H1 (cell line): ENCODE measurements around the gene SLCO4A1. TPM values are rescaled to one million over a fixed set of nuclear protein-coding genes. Genes with fewer than 3 reads are reported as not detected.

Source experiments
- CTCF ChIA-PET: fragments of 300-600 bp; sonication (Branson Sonifier 250); formaldehyde crosslinking; loops from one replicate; lab custom pipeline; 2021; ENCODE audit not compliant: partially characterized antibody; lab: Charles Lee
- POLR2A ChIA-PET: fragments of 300-600 bp; sonication (Branson Sonifier 250); formaldehyde crosslinking; loops from one replicate; lab custom pipeline; 2021; ENCODE audit warnings: inconsistent platforms; ENCODE audit not compliant: partially characterized antibody; lab: Charles Lee
- DNase-seq, 2 experiments: peaks; one replicate each; pipeline versions ENCODE4 v3.0.0 to v3.0.0-alpha.2; 2010 to 2022; ENCODE audit warnings: low spot score in 2 of 2, low read depth in 1 of 2, mixed read lengths in 1 of 2
- FAIRE-seq: peaks from 2 replicates; lab custom pipeline; 2011; peaks lifted over from hg19 to GRCh38; lab: Jason Lieb, UNC
- H2AFZ ChIP-seq: 2 replicates; pipeline ENCODE4 v1.8.1; 2012; ENCODE audit warnings: low read length, inconsistent platforms
- H2AK5ac ChIP-seq: 2 replicates; pipeline ENCODE4 v1.6.1; 2013; ENCODE audit warnings: low read depth, low read length
- H2BK120ac ChIP-seq: replicated peaks from 2 replicates; pipeline ENCODE3; 2013; ENCODE audit warnings: low read depth, low read length, inconsistent platforms
- H2BK12ac ChIP-seq: 2 replicates; pipeline ENCODE4 v1.6.1; 2013; ENCODE audit warnings: low read depth, low read length
- H2BK15ac ChIP-seq: 2 replicates; pipeline ENCODE4 v1.6.1; 2013; ENCODE audit warnings: low read length
- H2BK20ac ChIP-seq: 2 replicates; pipeline ENCODE4 v1.6.1; 2013; ENCODE audit warnings: low read length
- H2BK5ac ChIP-seq: 2 replicates; pipeline ENCODE4 v1.6.1; 2013; ENCODE audit warnings: low read depth, low read length
- H3K14ac ChIP-seq: 2 replicates; pipeline ENCODE4 v1.6.1; 2013; ENCODE audit warnings: inconsistent platforms; ENCODE audit not compliant: insufficient read length
- H3K18ac ChIP-seq: 2 replicates; pipeline ENCODE4 v1.6.1; 2013; ENCODE audit warnings: low read length; ENCODE audit errors: extremely low read depth
- H3K23ac ChIP-seq: 2 replicates; pipeline ENCODE4 v1.6.1; 2013; ENCODE audit warnings: inconsistent platforms; ENCODE audit not compliant: insufficient read length
- H3K23me2 ChIP-seq: 2 replicates; pipeline ENCODE4 v1.6.1; 2013; ENCODE audit warnings: low read depth, low read length
- H3K27ac ChIP-seq: 2 replicates; pipeline ENCODE4 v1.6.1; 2011; ENCODE audit warnings: low read depth, low read length, inconsistent platforms
- H3K27me3 ChIP-seq, 4 experiments: replicated peaks in 1 of 4; 1 replicate in 1 of 4; 2 replicates in 3 of 4; pipeline versions ENCODE4 v1.6.1 to v1.8.1; 2011 to 2013; ENCODE audit warnings: low read length in 3 of 4, mild to moderate bottlenecking in 3 of 4, inconsistent platforms in 2 of 4, mixed read lengths in 2 of 4, moderate library complexity in 1 of 4; ENCODE audit not compliant: control insufficient read depth in 3 of 4, insufficient read depth in 3 of 4; ENCODE audit errors: extremely low read depth in 1 of 4
- H3K36me3 ChIP-seq, 4 experiments: 2 replicates each; pipeline versions ENCODE4 v1.6.1 to v1.8.1; 2011 to 2013; ENCODE audit warnings: mild to moderate bottlenecking in 4 of 4, low read length in 3 of 4, moderate library complexity in 2 of 4, control low read depth in 1 of 4, inconsistent platforms in 1 of 4; ENCODE audit not compliant: insufficient read depth in 4 of 4, control insufficient read depth in 2 of 4
- H3K4ac ChIP-seq: replicated peaks from 2 replicates; pipeline ENCODE3; 2013; ENCODE audit warnings: low read length, low read depth, mixed read lengths, inconsistent platforms; ENCODE audit not compliant: insufficient read length
- H3K4me1 ChIP-seq, 4 experiments: replicated peaks in 1 of 4; 1 replicate in 1 of 4; 2 replicates in 3 of 4; pipeline versions ENCODE4 v1.6.1 to v1.8.1; 2011 to 2013; ENCODE audit warnings: low read length in 3 of 4, inconsistent platforms in 2 of 4, mixed read lengths in 1 of 4; ENCODE audit not compliant: insufficient read depth in 4 of 4, control insufficient read depth in 3 of 4
- H3K4me2 ChIP-seq, 2 experiments: 2 replicates each; pipeline versions ENCODE4 v1.6.1 to v1.8.1; 2011 to 2013; ENCODE audit warnings: low read depth in 2 of 2, low read length in 2 of 2, control low read depth in 1 of 2, inconsistent platforms in 1 of 2, mild to moderate bottlenecking in 1 of 2; ENCODE audit not compliant: insufficient read depth in 1 of 2
- H3K4me3 ChIP-seq, 4 experiments: fragments of 200-600, 300-600 bp in 1 of 4; sonication (generic), shearing (Covaris generic), sonication (Bioruptor Twin) in 1 of 4; 2 replicates each; pipeline versions ENCODE4 v1.5.1 to v1.8.1; 2011 to 2016; ENCODE audit warnings: low read length in 4 of 4, low read depth in 3 of 4, control low read depth in 2 of 4, inconsistent platforms in 2 of 4, mild to moderate bottlenecking in 2 of 4, mixed read lengths in 1 of 4, moderate library complexity in 1 of 4; ENCODE audit not compliant: insufficient read depth in 2 of 4; ENCODE audit errors: extremely low read depth in 1 of 4
- H3K56ac ChIP-seq: replicated peaks from 2 replicates; pipeline ENCODE3; 2013; ENCODE audit warnings: low read depth, mild to moderate bottlenecking, mixed read lengths, low read length, inconsistent platforms; ENCODE audit not compliant: insufficient read length
- H3K79me1 ChIP-seq: 2 replicates; pipeline ENCODE4 v1.6.1; 2013; ENCODE audit warnings: low read depth, low read length, control low read depth
- H3K79me2 ChIP-seq, 2 experiments: 2 replicates each; pipeline versions ENCODE4 v1.6.1 to v1.8.1; 2012 to 2013; ENCODE audit warnings: low read length in 2 of 2, mild to moderate bottlenecking in 2 of 2, inconsistent platforms in 1 of 2; ENCODE audit not compliant: insufficient read depth in 2 of 2, control insufficient read depth in 1 of 2
- H3K9ac ChIP-seq, 4 experiments: replicated peaks in 1 of 4; 1 replicate in 1 of 4; 2 replicates in 3 of 4; pipeline versions ENCODE4 v1.6.1 to v1.8.1; 2011 to 2013; ENCODE audit warnings: low read depth in 3 of 4, low read length in 3 of 4, control low read depth in 2 of 4, mild to moderate bottlenecking in 2 of 4, moderate library complexity in 2 of 4, inconsistent platforms in 1 of 4; ENCODE audit errors: extremely low read depth in 1 of 4
- H3K9me3 ChIP-seq, 2 experiments: 2 replicates each; pipeline versions ENCODE4 v1.6.1 to v1.8.1; 2012 to 2013; ENCODE audit warnings: mild to moderate bottlenecking in 2 of 2, moderate library complexity in 2 of 2, control low read depth in 1 of 2, inconsistent platforms in 1 of 2, low read depth in 1 of 2, low read length in 1 of 2, mixed read lengths in 1 of 2; ENCODE audit not compliant: insufficient read depth in 2 of 2
- H4K20me1 ChIP-seq, 2 experiments: replicated peaks in 1 of 2; 2 replicates each; pipeline versions ENCODE3 to v1.8.1; 2011 to 2013; ENCODE audit warnings: inconsistent platforms in 2 of 2, low read length in 2 of 2, mild to moderate bottlenecking in 1 of 2; ENCODE audit not compliant: insufficient read depth in 2 of 2, control insufficient read depth in 1 of 2
- H4K5ac ChIP-seq: 2 replicates; pipeline ENCODE4 v1.6.1; 2013; ENCODE audit warnings: low read length, low read depth, mixed read lengths, inconsistent platforms; ENCODE audit not compliant: insufficient read length
- H4K8ac ChIP-seq: 2 replicates; pipeline ENCODE4 v1.8.0; 2013; ENCODE audit warnings: mild to moderate bottlenecking, moderate library complexity, low read length, inconsistent platforms; ENCODE audit not compliant: insufficient read depth; ENCODE audit errors: extremely low read depth
- H4K91ac ChIP-seq: replicated peaks from 2 replicates; pipeline ENCODE3; 2013; ENCODE audit warnings: low read length, mixed read lengths, inconsistent platforms; ENCODE audit not compliant: insufficient read length
- BACH1 ChIP-seq: IDR thresholded peaks from 2 replicates; pipeline ENCODE4 v1.6.1; 2012; ENCODE audit warnings: low read length, improper control_type of control experiment
- CHD1 ChIP-seq: IDR thresholded peaks from 2 replicates; pipeline ENCODE4 v1.6.1; 2012; ENCODE audit warnings: low read depth, low read length, improper control_type of control experiment
- CREB1 ChIP-seq: IDR thresholded peaks from 2 replicates; pipeline ENCODE4 v1.6.1; 2012; ENCODE audit warnings: inconsistent platforms
- CTCF ChIP-seq, 3 experiments: IDR thresholded peaks; 1 replicate in 2 of 3; 2 replicates in 1 of 3; pipeline versions ENCODE4 v1.5.1 to v1.6.1; 2011; ENCODE audit warnings: low read length in 3 of 3, mild to moderate bottlenecking in 3 of 3, inconsistent platforms in 2 of 3, low read depth in 1 of 3, moderate library complexity in 1 of 3; ENCODE audit not compliant: insufficient read depth in 1 of 3; ENCODE audit errors: control extremely low read depth in 1 of 3
- GTF2F1 ChIP-seq: IDR thresholded peaks from 2 replicates; pipeline ENCODE4 v1.6.1; 2012; ENCODE audit warnings: low read depth, low read length, improper control_type of control experiment, borderline replicate concordance
- KDM1A ChIP-seq: fragments of 200-600, 300-600 bp; sonication (generic); IDR thresholded peaks from 2 replicates; pipeline ENCODE4 v1.7.1; 2016; ENCODE audit warnings: mild to moderate bottlenecking, low read length, borderline replicate concordance
- PHF8 ChIP-seq: fragments of 200-600 bp; sonication (generic); conservative IDR thresholded peaks from 2 replicates; pipeline ENCODE4 v1.7.1; 2012; ENCODE audit warnings: low read depth, mild to moderate bottlenecking, inconsistent platforms, low read length, moderate library complexity
- POLR2A ChIP-seq, 2 experiments: IDR thresholded peaks; 1 replicate in 1 of 2; 2 replicates in 1 of 2; pipeline ENCODE4 v1.6.1; 2011; ENCODE audit warnings: low read depth in 2 of 2, low read length in 2 of 2, mild to moderate bottlenecking in 2 of 2; ENCODE audit errors: control extremely low read depth in 1 of 2
- RAD21 ChIP-seq, 2 experiments: IDR thresholded peaks in 1 of 2; conservative IDR thresholded peaks in 1 of 2; 2 replicates each; pipeline ENCODE4 v1.6.1; 2011; ENCODE audit warnings: low read depth in 2 of 2, low read length in 2 of 2, improper control_type of control experiment in 1 of 2, inconsistent platforms in 1 of 2, mild to moderate bottlenecking in 1 of 2, moderate library complexity in 1 of 2
- RXRA ChIP-seq: IDR thresholded peaks from 2 replicates; pipeline ENCODE4 v1.6.1; 2011; ENCODE audit warnings: low read depth, mild to moderate bottlenecking, low read length, moderate library complexity; ENCODE audit not compliant: insufficient read depth
- SP1 ChIP-seq: IDR thresholded peaks from 2 replicates; pipeline ENCODE4 v1.6.1; 2011; ENCODE audit warnings: low read depth, low read length
- TAF1 ChIP-seq: IDR thresholded peaks from 2 replicates; pipeline ENCODE4 v1.6.1; 2011; ENCODE audit warnings: mild to moderate bottlenecking, low read depth, low read length
- WGBS, 2 experiments: shearing (Covaris generic) in 1 of 2; methylation state at CpG; one replicate each; pipeline versions ENCODE4 v1.1.6 to v1.1.7; 2013 to 2015; ENCODE audit warnings: low lambda C conversion rate in 2 of 2, mixed read lengths in 2 of 2, inconsistent platforms in 1 of 2, low coverage in 1 of 2, missing lambda C conversion rate in 1 of 2; ENCODE audit not compliant: insufficient replicate concordance in 2 of 2, insufficient coverage in 1 of 2, insufficient read length in 1 of 2; ENCODE audit errors: extremely low coverage in 1 of 2, missing lambda C conversion rate in 1 of 2; 5-methylcytosine and 5-hydroxymethylcytosine counted together
- polyA plus RNA-seq, 7 experiments: library from polyadenylated mRNA; depleted of rRNA in 3 of 7; stranded (reverse) in 5 of 7; unstranded in 2 of 7; fragments of >200 nt in 5 of 7; fragments of 200-250 nt in 2 of 7; gene quantifications; 1 replicate in 5 of 7; 2 replicates in 1 of 7; 4 replicates in 1 of 7; pipeline versions ENCODE4 v1.2.1 to v1.2.3, GENCODE V29; 2011 to 2013; ENCODE audit warnings: missing spikeins in 2 of 7, mixed read lengths in 2 of 7
- total RNA-seq: library from RNA; stranded (reverse); fragmentation: NEBNext Ultra II Directional; extraction: Animal tissue kit (Norgen Biotek cat#: 25700); gene quantifications from 2 replicates; pipeline ENCODE4 v1.2.1, GENCODE V29; 2021

Gene SLCO4A1
- total and polyA plus RNA-seq, 2 of the 8 experiments (the other 6 are each of a cell fraction or from before 2014, with no cell fraction given), result 10.5 to 18.5 TPM

- FAIRE-seq (no peak), DNase-seq (no peak)
- no peaks in the 10 kb centered on the region for H3K27me3 ChIP-seq
- peak overlapping the region; percentile 28; the same call in 1 of the 2 replicates for H2AK5ac ChIP-seq
- no peak overlapping the region for H3K4ac ChIP-seq
- no peaks in the 10 kb centered on the region; a peak in 1 of 4 replicates for H3K9me3 ChIP-seq
- no peak overlapping the region for H3K27ac ChIP-seq
- H3K23me2 ChIP-seq, result no peaks in the 10 kb centered on the region
- no peak overlapping the region; the same call in 1 of the 2 replicates for H4K8ac ChIP-seq
- no peaks in the 10 kb centered on the region for H4K20me1 ChIP-seq
- H3K18ac ChIP-seq, result no peak overlapping the region
- H3K36me3 ChIP-seq, result no peaks in the 10 kb centered on the region
- POLR2A ChIA-PET, result no interaction called here
- H3K23ac ChIP-seq, result no peak overlapping the region
- no peak overlapping the region for H3K4me2 ChIP-seq
- no peaks in the 10 kb centered on the region for H3K79me2 ChIP-seq
- H2BK12ac ChIP-seq, result no peak overlapping the region
- peaks cover 6 to 26% (median 16%) of the 10 kb centered on the region in 4 experiments for H3K4me1 ChIP-seq
- H2BK120ac ChIP-seq, result no peak overlapping the region
- H3K56ac ChIP-seq, result no peak overlapping the region
- no peak overlapping the region for H2AFZ ChIP-seq
- H4K91ac ChIP-seq, result peak overlapping the region; percentile 71
- H4K5ac ChIP-seq, result no peak overlapping the region
- no peak overlapping the region for H2BK20ac ChIP-seq
- no peak overlapping the region for H2BK15ac ChIP-seq
- no peak overlapping the region for H3K9ac ChIP-seq
- no peak overlapping the region for H3K4me3 ChIP-seq
- WGBS, 2 experiments, result 95% methylated on average over 11 of the region's 11 CpGs; no CpG with 5 or more reads in 1 of the 2 experiments
- CTCF ChIA-PET, result interaction anchor here (0.9 to 2.8 kb wide), 8 partner anchors 14 to 370 kb away, joined by 3 to 15 read pairs (median 4); no protein-coding TSS in a partner anchor
- no peak overlapping the region for H3K14ac ChIP-seq
- H3K79me1 ChIP-seq, result no peaks in the 10 kb centered on the region
- H2BK5ac ChIP-seq, result no peak overlapping the region
- TF ChIP-seq GTF2F1 (no peak), RAD21 (IDR thresholded peaks at IDR 0.05 in 1 of 2, conservative IDR thresholded peaks at IDR 0.05 in 1 of 2; ENCODE audit: low read depth in 2 of 2, low read length in 2 of 2) (no peak), SP1 (no peak), CREB1 (no peak), CTCF (IDR thresholded peaks at IDR 0.05; ENCODE audit: control extremely low read depth in 1 of 3, insufficient read depth in 1 of 3, low read depth in 1 of 3, low read length in 3 of 3) (no peak), KDM1A (no peak), CHD1 (no peak), BACH1 (no peak), RXRA (no peak), TAF1 (no peak), POLR2A (IDR thresholded peaks at IDR 0.05; ENCODE audit: control extremely low read depth in 1 of 2, low read depth in 2 of 2, low read length in 2 of 2) (no peak), PHF8 (no peak)
Measured at GRCh38 chr20:62609279-62609720, 33.0 kb upstream of the SLCO4A1 start.
